Measurements from ENCODE around the gene JMJD1C.
"Not testable (repeated sequence)": the region's sequence is repeated elsewhere in the genome, so short reads cannot be mapped to it uniquely, and the experiment has no call there.

Gene JMJD1C

GRCh38 chr10:63352976-63353375, 112.8 kb downstream of the JMJD1C start:
- H4K20me1 ChIP-seq, result peaks cover 6% of the 10 kb centered on the region; the same call in 1 of the 2 replicates
- H3K4me3 ChIP-seq, result no peak overlapping the region
- H3K4me2 ChIP-seq, result no peak overlapping the region
- peaks cover 13% of the 10 kb centered on the region; the same call in 1 of the 2 replicates for H3K36me3 ChIP-seq
- peaks cover 13% of the 10 kb centered on the region; the same call in 1 of the 2 replicates for H3K9me3 ChIP-seq
- H3K27ac ChIP-seq, result no peak overlapping the region
- no peak for TF ChIP-seq Cebpa-rat (IDR thresholded peaks at IDR 0.05)
- H3K9ac ChIP-seq, result no peak overlapping the region
- peaks cover 18% of the 10 kb centered on the region; the same call in 1 of the 2 replicates for H3K4me1 ChIP-seq
- no peaks in the 10 kb centered on the region for H3K27me3 ChIP-seq

- Histone ChIP-seq H3K9me3 (no peaks in the 10 kb centered on the region), H3K27me3 (no peaks in the 10 kb centered on the region), H3K4me3 (no peak overlapping the region), H3K9ac (no peak overlapping the region), H3K4me1 (no peaks in the 10 kb centered on the region), H4K20me1 (peaks cover 6% of the 10 kb centered on the region; the same call in 1 of the 2 replicates), H3K4me2 (no peak overlapping the region), H3K36me3 (peaks cover 20% of the 10 kb centered on the region), H3K27ac (no peak overlapping the region)
- no peak for TF ChIP-seq Cebpa-rat (IDR thresholded peaks at IDR 0.05)
These were observed 117.4 kb downstream of the JMJD1C start for GRCh38 chr10:63348245-63348850.

GRCh38 chr10:63346015-63346441, 119.7 kb downstream of the JMJD1C start:
- Histone ChIP-seq H3K9me3 (no peaks in the 10 kb centered on the region), H3K9ac (no peak overlapping the region), H3K4me1 (no peaks in the 10 kb centered on the region), H3K36me3 (peaks cover 19% of the 10 kb centered on the region), H3K27me3 (no peaks in the 10 kb centered on the region), H3K27ac (no peak overlapping the region), H3K4me3 (no peak overlapping the region), H4K20me1 (peaks cover 6% of the 10 kb centered on the region; the same call in 1 of the 2 replicates), H3K4me2 (no peak overlapping the region)
- TF ChIP-seq Cebpa-rat (IDR thresholded peaks at IDR 0.05), result no peak

- H3K9me3 ChIP-seq, result no peaks in the 10 kb centered on the region
- no peak overlapping the region for H3K27ac ChIP-seq
- no peaks in the 10 kb centered on the region for H3K4me1 ChIP-seq
- no peaks in the 10 kb centered on the region for H3K27me3 ChIP-seq
- peaks cover 28% of the 10 kb centered on the region for H3K36me3 ChIP-seq
- H3K4me2 ChIP-seq, result no peak overlapping the region
- no peak overlapping the region for H3K9ac ChIP-seq
- no peak for TF ChIP-seq Cebpa-rat (IDR thresholded peaks at IDR 0.05)
- no peak overlapping the region for H3K4me3 ChIP-seq
- peaks cover 6% of the 10 kb centered on the region; the same call in 1 of the 2 replicates for H4K20me1 ChIP-seq
These were observed 121.5 kb downstream of the JMJD1C start for GRCh38 chr10:63344269-63344668.

- H3K9me3 ChIP-seq, result no peaks in the 10 kb centered on the region
- TF ChIP-seq Cebpa-rat (IDR thresholded peaks at IDR 0.05), result no peak
- peaks cover 6% of the 10 kb centered on the region; the same call in 1 of the 2 replicates for H4K20me1 ChIP-seq
- H3K36me3 ChIP-seq, result peaks cover 31% of the 10 kb centered on the region
- H3K4me2 ChIP-seq, result no peak overlapping the region
- no peak overlapping the region for H3K4me3 ChIP-seq
- no peaks in the 10 kb centered on the region for H3K27me3 ChIP-seq
- H3K27ac ChIP-seq, result no peak overlapping the region
- no peak overlapping the region for H3K9ac ChIP-seq
- no peaks in the 10 kb centered on the region for H3K4me1 ChIP-seq
These were observed 122.3 kb downstream of the JMJD1C start for GRCh38 chr10:63343476-63343875.

- not testable (repeated sequence) for H3K27me3 ChIP-seq, H3K27ac ChIP-seq, H3K9me3 ChIP-seq, H4K20me1 ChIP-seq, H3K9ac ChIP-seq, H3K4me2 ChIP-seq, H3K4me3 ChIP-seq, H3K4me1 ChIP-seq
- peaks cover 17% of the 10 kb centered on the region for H3K36me3 ChIP-seq
These were observed 126.1 kb downstream of the JMJD1C start for GRCh38 chr10:63339640-63340039.

- Histone ChIP-seq H3K9me3 (no peaks in the 10 kb centered on the region), H3K27me3 (no peaks in the 10 kb centered on the region), H3K4me2 (no peak overlapping the region), H4K20me1 (peaks cover 6% of the 10 kb centered on the region; the same call in 1 of the 2 replicates), H3K4me3 (no peak overlapping the region), H3K9ac (no peak overlapping the region), H3K27ac (no peak overlapping the region), H3K4me1 (no peaks in the 10 kb centered on the region), H3K36me3 (peaks cover 13% of the 10 kb centered on the region)
- TF ChIP-seq Cebpa-rat (IDR thresholded peaks at IDR 0.05), result no peak
These were observed 128.1 kb downstream of the JMJD1C start for GRCh38 chr10:63337455-63338251.

GRCh38 chr10:63331586-63331985, 134.2 kb downstream of the JMJD1C start:
- Histone ChIP-seq H3K36me3 (no peaks in the 10 kb centered on the region), H3K9ac (no peak overlapping the region), H3K9me3 (no peaks in the 10 kb centered on the region), H3K4me2 (no peak overlapping the region), H3K27ac (no peak overlapping the region), H4K20me1 (peaks cover 22% of the 10 kb centered on the region; the same call in 1 of the 2 replicates), H3K4me3 (no peak overlapping the region), H3K27me3 (no peaks in the 10 kb centered on the region), H3K4me1 (no peaks in the 10 kb centered on the region)
- no peak for TF ChIP-seq Cebpa-rat (IDR thresholded peaks at IDR 0.05)

- Histone ChIP-seq H3K4me3 (no peak overlapping the region), H3K9me3 (no peaks in the 10 kb centered on the region), H3K27ac (no peak overlapping the region), H3K4me2 (no peak overlapping the region), H3K27me3 (no peaks in the 10 kb centered on the region), H3K4me1 (no peaks in the 10 kb centered on the region), H3K9ac (no peak overlapping the region), H3K36me3 (peaks cover 11% of the 10 kb centered on the region; the same call in 1 of the 2 replicates), H4K20me1 (peaks cover 13% of the 10 kb centered on the region; the same call in 1 of the 2 replicates)
- TF ChIP-seq Cebpa-rat (IDR thresholded peaks at IDR 0.05), result no peak
These were observed 141.3 kb downstream of the JMJD1C start for GRCh38 chr10:63324495-63324854.
